ENCODE measurements around the gene NKX2-3. TPM values are rescaled to one million over a fixed set of nuclear protein-coding genes. Genes with fewer than 3 reads are reported as not detected.

NKX2-3 gene
- total RNA-seq, 3 donors from 2014 or later, result 4.9 to 38.5 (median 11.0) TPM

- Histone ChIP-seq H3K9me3 (no peaks in the 10 kb centered on the region), H3K36me3 (ENCODE audit: low read depth) (no peaks in the 10 kb centered on the region), H3K4me3 (no peak overlapping the region), H3K4me1 (ENCODE audit: low read depth) (no peaks in the 10 kb centered on the region)
- DNase-seq, result no peak
- no peak for ATAC-seq
- TF ChIP-seq, protein P1, sequence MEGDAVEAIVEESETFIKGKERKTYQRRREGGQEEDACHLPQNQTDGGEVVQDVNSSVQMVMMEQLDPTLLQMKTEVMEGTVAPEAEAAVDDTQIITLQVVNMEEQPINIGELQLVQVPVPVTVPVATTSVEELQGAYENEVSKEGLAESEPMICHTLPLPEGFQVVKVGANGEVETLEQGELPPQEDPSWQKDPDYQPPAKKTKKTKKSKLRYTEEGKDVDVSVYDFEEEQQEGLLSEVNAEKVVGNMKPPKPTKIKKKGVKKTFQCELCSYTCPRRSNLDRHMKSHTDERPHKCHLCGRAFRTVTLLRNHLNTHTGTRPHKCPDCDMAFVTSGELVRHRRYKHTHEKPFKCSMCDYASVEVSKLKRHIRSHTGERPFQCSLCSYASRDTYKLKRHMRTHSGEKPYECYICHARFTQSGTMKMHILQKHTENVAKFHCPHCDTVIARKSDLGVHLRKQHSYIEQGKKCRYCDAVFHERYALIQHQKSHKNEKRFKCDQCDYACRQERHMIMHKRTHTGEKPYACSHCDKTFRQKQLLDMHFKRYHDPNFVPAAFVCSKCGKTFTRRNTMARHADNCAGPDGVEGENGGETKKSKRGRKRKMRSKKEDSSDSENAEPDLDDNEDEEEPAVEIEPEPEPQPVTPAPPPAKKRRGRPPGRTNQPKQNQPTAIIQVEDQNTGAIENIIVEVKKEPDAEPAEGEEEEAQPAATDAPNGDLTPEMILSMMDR (IDR thresholded peaks at IDR 0.05), result no peak
- intact Hi-C loops (cut with DNase I, micrococcal nuclease), result no loop called here
Measured at GRCh38 chr10:99555825-99556523, 23.2 kb downstream of the NKX2-3 start.

DNA sequence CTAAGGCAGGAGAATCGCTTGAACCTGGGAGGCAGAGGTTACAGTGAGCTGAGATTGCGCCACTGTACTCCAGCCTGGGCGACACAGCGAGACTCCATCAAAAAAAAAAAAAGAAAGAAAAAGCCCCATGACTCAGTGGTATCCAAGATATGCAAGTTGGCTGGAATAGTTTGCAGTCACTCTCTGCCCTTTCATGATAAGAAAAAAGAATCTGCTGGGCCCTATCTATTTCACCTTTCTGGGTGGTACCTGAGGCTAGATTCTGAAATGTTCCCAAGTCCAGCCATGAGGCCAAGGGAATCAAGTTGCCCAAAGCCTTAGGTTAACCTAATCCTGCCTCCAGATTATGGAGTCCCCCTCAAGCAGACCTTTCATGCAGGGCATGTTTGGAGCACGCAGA is 24.3 kb downstream of the NKX2-3 start:
- Histone ChIP-seq H3K9me3 (no peaks in the 10 kb centered on the region), H3K4me3 (no peak overlapping the region), H3K4me1 (ENCODE audit: low read depth) (no peaks in the 10 kb centered on the region), H3K36me3 (ENCODE audit: low read depth) (no peaks in the 10 kb centered on the region)
- TF ChIP-seq, protein P1 (IDR thresholded peaks at IDR 0.05), result no peak
- ATAC-seq, result no peak
- intact Hi-C loops (cut with DNase I, micrococcal nuclease), result no loop called here
- no peak for DNase-seq

- DNase-seq, result no peak
- H3K4me3 ChIP-seq, result no peak overlapping the region
- intact Hi-C loops (cut with DNase I, micrococcal nuclease), result no loop called here
- no peak for ATAC-seq
- H3K9me3 ChIP-seq, result no peaks in the 10 kb centered on the region
- TF ChIP-seq, protein P1 (IDR thresholded peaks at IDR 0.05), result no peak
- H3K4me1 ChIP-seq (ENCODE audit: low read depth), result no peaks in the 10 kb centered on the region
- no peaks in the 10 kb centered on the region for H3K36me3 ChIP-seq (ENCODE audit: low read depth)
Measured at GRCh38 chr10:99558708-99559107, 26.0 kb downstream of the NKX2-3 start.

DNA sequence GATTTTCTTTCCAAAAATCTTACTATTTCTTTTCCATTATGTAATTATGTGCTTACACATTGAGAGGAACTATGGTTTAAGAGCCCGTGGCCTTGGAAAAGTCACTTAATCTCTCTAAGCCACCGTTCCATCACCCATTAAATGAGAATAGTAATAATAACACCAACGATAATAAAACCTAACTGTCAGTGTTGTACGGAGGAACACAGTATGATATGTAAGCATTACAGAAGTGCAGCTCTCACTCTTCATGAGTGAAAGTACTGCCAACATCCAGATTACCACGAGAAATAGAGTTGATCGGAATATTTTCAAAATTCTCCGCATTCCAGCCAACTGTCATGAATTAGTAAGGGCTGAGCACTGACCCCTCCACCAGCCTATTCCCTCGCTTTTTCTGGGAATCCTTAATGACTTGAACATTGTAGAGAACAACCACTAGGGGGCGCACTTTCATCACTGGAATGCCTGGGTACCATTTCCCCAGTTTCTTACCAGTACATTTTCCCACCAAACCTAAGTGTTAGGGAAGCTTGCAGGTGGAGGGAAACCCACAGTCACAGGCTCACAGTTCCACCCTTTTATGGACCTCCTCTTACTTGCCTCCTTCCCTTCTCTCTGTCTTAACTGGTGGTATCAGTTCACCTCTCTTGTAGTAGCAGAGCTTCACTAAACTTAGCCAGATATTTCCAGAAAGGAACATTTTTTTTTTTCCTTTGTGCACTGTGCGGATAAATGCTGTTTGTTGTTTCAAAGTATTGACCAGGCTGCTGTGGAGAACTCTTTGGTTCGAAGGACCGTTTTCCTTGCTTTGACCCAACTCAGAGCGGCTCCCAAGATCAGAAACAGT is 27.8 kb downstream of the NKX2-3 start:
- ATAC-seq (peak; percentile 83), DNase-seq (peak in 1 of 3 donors; percentile 81)
- Histone ChIP-seq H3K4me1 (ENCODE audit: low read depth) (no peaks in the 10 kb centered on the region), H3K9me3 (no peaks in the 10 kb centered on the region), H3K4me3 (no peak overlapping the region), H3K36me3 (ENCODE audit: low read depth) (no peaks in the 10 kb centered on the region)
- intact Hi-C loops (cut with DNase I, micrococcal nuclease), result loop anchor here in 1 of 2 donors (2.0 kb wide), 1 partner anchor 52 kb away; no protein-coding TSS in a partner anchor
- TF ChIP-seq, protein P1 (IDR thresholded peaks at IDR 0.05), result peak; percentile 45

GRCh38 chr10:99562631-99563030 is 29.9 kb downstream of the NKX2-3 start:
- TF ChIP-seq, protein P1 (IDR thresholded peaks at IDR 0.05), result no peak
- intact Hi-C loops (cut with DNase I, micrococcal nuclease), result no loop called here

More at GRCh38 chr10:99562631-99563030, 29.9 kb downstream of the NKX2-3 start:
- Histone ChIP-seq H3K4me3 (no peak overlapping the region), H3K9me3 (no peaks in the 10 kb centered on the region), H3K4me1 (ENCODE audit: low read depth) (no peaks in the 10 kb centered on the region), H3K36me3 (ENCODE audit: low read depth) (no peaks in the 10 kb centered on the region)
- ATAC-seq (no peak), DNase-seq (no peak)

Data from mucosa of descending colon (tissue), 3 donors.